Ishikawa (cell line): ENCODE data around the gene ALX3.

Experiments used
- CEBPB ChIP-seq: IDR thresholded peaks from 2 replicates; pipeline ENCODE4 v1.6.1; 2012
- CREB1 ChIP-seq: IDR thresholded peaks from 2 replicates; pipeline ENCODE4 v1.6.1; 2012; ENCODE audit warnings: low read depth
- EGR1 ChIP-seq: IDR thresholded peaks from 2 replicates; pipeline ENCODE4 v1.6.1; 2012
- EP300 ChIP-seq: IDR thresholded peaks from 2 replicates; pipeline ENCODE4 v1.6.1; 2012; ENCODE audit warnings: borderline replicate concordance
- FOXM1 ChIP-seq: IDR thresholded peaks from 2 replicates; pipeline ENCODE4 v1.6.1; 2012; ENCODE audit warnings: low read depth, borderline replicate concordance
- MAX ChIP-seq: IDR thresholded peaks from 2 replicates; pipeline ENCODE4 v1.6.1; 2012
- NFIC ChIP-seq: IDR thresholded peaks from 2 replicates; pipeline ENCODE4 v1.6.1; 2012
- RAD21 ChIP-seq: IDR thresholded peaks from 2 replicates; pipeline ENCODE4 v1.6.1; 2012; ENCODE audit warnings: low read depth
- REST ChIP-seq: IDR thresholded peaks from 2 replicates; pipeline ENCODE4 v1.6.1; 2012; ENCODE audit warnings: low read depth, mild to moderate bottlenecking
- TAF1 ChIP-seq: IDR thresholded peaks from 2 replicates; pipeline ENCODE4 v1.6.1; 2012; ENCODE audit warnings: low read depth, mild to moderate bottlenecking
- TCF12 ChIP-seq: IDR thresholded peaks from 2 replicates; pipeline ENCODE4 v1.6.1; 2012; ENCODE audit warnings: low read depth
- TEAD4 ChIP-seq: IDR thresholded peaks from 2 replicates; pipeline ENCODE4 v1.6.1; 2012
- USF1 ChIP-seq: IDR thresholded peaks from 2 replicates; pipeline ENCODE4 v1.6.1; 2012
- YY1 ChIP-seq: IDR thresholded peaks from 2 replicates; pipeline ENCODE4 v1.6.1; 2012; ENCODE audit warnings: low read depth
- ZBTB7A ChIP-seq: IDR thresholded peaks from 2 replicates; pipeline ENCODE4 v1.6.1; 2012; ENCODE audit warnings: low read depth

ALX3 gene

GRCh38 chr1:110111081-110111480 is 40.6 kb upstream of the ALX3 start:
- TF ChIP-seq FOXM1 (no peak), TAF1 (no peak), TCF12 (no peak)

GRCh38 chr1:110107867-110108469 is 37.5 kb upstream of the ALX3 start:
- TF ChIP-seq NFIC (no peak), TCF12 (no peak), ZBTB7A (no peak), CEBPB (no peak), RAD21 (no peak), EGR1 (no peak), MAX (no peak), FOXM1 (no peak), TAF1 (no peak), YY1 (no peak), EP300 (no peak), TEAD4 (no peak), USF1 (no peak), REST (no peak), CREB1 (no peak)

- TF ChIP-seq ZBTB7A (no peak), EGR1 (no peak), RAD21 (peak; percentile 88), FOXM1 (no peak), USF1 (no peak), TAF1 (no peak)
These were observed 35.8 kb upstream of the ALX3 start for GRCh38 chr1:110106013-110106941.

GRCh38 chr1:110102081-110102480 is 31.6 kb upstream of the ALX3 start:
- TF ChIP-seq EGR1, result no peak
- TF ChIP-seq USF1, result no peak
- TF ChIP-seq TCF12, result no peak
- TF ChIP-seq NFIC, result no peak
- no peak for TF ChIP-seq CREB1
- no peak for TF ChIP-seq YY1
- TF ChIP-seq CEBPB, result no peak
- no peak for TF ChIP-seq RAD21
- no peak for TF ChIP-seq ZBTB7A
- TF ChIP-seq EP300, result no peak
- no peak for TF ChIP-seq FOXM1
- TF ChIP-seq REST, result no peak
- no peak for TF ChIP-seq TAF1
- no peak for TF ChIP-seq TEAD4
- no peak for TF ChIP-seq MAX

GRCh38 chr1:110100335-110100734 is 29.9 kb upstream of the ALX3 start:
- TF ChIP-seq TCF12 (no peak), EP300 (no peak), YY1 (no peak), REST (no peak), NFIC (no peak)
